ENCODE results near the gene VWC2. TPM values are rescaled to one million over a fixed set of nuclear protein-coding genes. Genes with fewer than 3 reads are reported as not detected.

Gene VWC2
- total RNA-seq, 2 donors from 2014 or later = not detected

DNA sequence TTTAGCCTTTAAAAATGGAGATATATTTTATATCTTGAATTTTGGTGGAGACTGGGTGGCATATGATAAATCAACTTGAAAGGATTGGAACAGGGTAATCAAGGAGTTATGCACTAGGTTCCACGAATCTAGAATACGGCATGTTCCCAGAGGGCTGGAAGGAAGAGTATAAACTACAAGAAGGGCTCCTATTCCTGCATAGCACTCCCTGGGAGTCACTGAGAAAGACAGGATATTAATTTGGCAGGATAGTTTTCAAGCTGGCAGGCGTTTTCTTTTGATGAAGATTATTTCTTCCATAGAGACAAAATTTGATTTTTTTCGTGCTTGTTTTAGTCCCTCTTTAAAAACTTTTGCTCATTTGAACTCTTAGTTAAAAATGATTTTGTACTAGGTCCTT lies 119.7 kb downstream of the VWC2 start:
- intact Hi-C loops (cut with DNase I) = no loop called here
- WGBS, 2 donors = 57 to 61% methylated on average over 4 of the region's 4 CpGs
- no peak for DNase-seq
- no peak overlapping the region for H3K27ac ChIP-seq
- H3K4me1 ChIP-seq = no peaks in the 10 kb centered on the region
- no peaks in the 10 kb centered on the region for H3K36me3 ChIP-seq (replicated peaks in 1 of 2; ENCODE audit: insufficient read depth in 1 of 2, low read depth in 2 of 2)
- no peak for ATAC-seq
- no peaks in the 10 kb centered on the region for H3K27me3 ChIP-seq
- no peak overlapping the region for H3K4me3 ChIP-seq
- TF ChIP-seq CTCF (IDR thresholded peaks at IDR 0.05) (no peak), POLR2A (IDR thresholded peaks at IDR 0.05) (no peak)
- H3K9me3 ChIP-seq = no peaks in the 10 kb centered on the region

DNA sequence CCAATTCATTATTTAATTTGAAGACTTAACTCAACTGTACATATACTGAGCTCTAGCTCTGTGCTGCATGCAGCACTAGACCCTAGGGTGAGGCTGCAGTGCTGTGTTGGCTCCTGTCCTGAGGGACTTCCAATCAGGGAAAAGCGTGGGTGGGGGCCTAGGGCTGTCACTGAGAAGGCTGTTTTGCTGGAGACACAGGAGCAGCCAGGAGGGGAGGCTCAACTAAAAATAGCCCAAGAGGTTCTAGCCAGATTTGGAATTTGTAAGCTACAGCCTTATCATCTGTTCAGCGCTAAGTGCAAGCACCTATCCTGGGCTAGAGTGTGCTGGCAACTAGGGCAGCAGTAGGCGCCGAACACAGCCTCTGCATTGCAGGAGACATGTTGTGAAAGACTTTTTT lies 121.1 kb downstream of the VWC2 start:
- ATAC-seq (no peak), DNase-seq (no peak)
- intact Hi-C loops (cut with DNase I) = no loop called here
- Histone ChIP-seq H3K9me3 (no peaks in the 10 kb centered on the region), H3K36me3 (replicated peaks in 1 of 2; ENCODE audit: insufficient read depth in 1 of 2, low read depth in 2 of 2) (no peaks in the 10 kb centered on the region), H3K27me3 (no peaks in the 10 kb centered on the region), H3K27ac (no peak overlapping the region), H3K4me1 (no peaks in the 10 kb centered on the region), H3K4me3 (no peak overlapping the region)
- WGBS, 2 donors = 96 to 97% methylated on average over 4 of the region's 4 CpGs
- no peak for TF ChIP-seq CTCF (IDR thresholded peaks at IDR 0.05)
- no peak for TF ChIP-seq POLR2A (IDR thresholded peaks at IDR 0.05)

GRCh38 chr7:49911909-49912308 lies 138.5 kb downstream of the VWC2 start:
- WGBS, 2 donors = 79 to 85% methylated on average over 8 of the region's 8 CpGs
- no peaks in the 10 kb centered on the region for H3K9me3 ChIP-seq
- TF ChIP-seq POLR2A (IDR thresholded peaks at IDR 0.05) = no peak
- no peak for TF ChIP-seq CTCF (IDR thresholded peaks at IDR 0.05)
- H3K4me1 ChIP-seq = no peaks in the 10 kb centered on the region
- intact Hi-C loops (cut with DNase I) = no loop called here
- H3K27me3 ChIP-seq = no peaks in the 10 kb centered on the region
- no peak overlapping the region for H3K27ac ChIP-seq
- ATAC-seq (no peak), DNase-seq (no peak)
- H3K36me3 ChIP-seq (replicated peaks in 1 of 2; ENCODE audit: insufficient read depth in 1 of 2, low read depth in 2 of 2) = no peaks in the 10 kb centered on the region
- no peak overlapping the region for H3K4me3 ChIP-seq

- TF ChIP-seq CTCF (IDR thresholded peaks at IDR 0.05) (no peak), POLR2A (IDR thresholded peaks at IDR 0.05) (no peak)
- intact Hi-C loops (cut with DNase I) = no loop called here
- Histone ChIP-seq H3K27ac (no peak overlapping the region), H3K9me3 (no peaks in the 10 kb centered on the region), H3K27me3 (no peaks in the 10 kb centered on the region), H3K36me3 (replicated peaks in 1 of 2; ENCODE audit: insufficient read depth in 1 of 2, low read depth in 2 of 2) (no peaks in the 10 kb centered on the region), H3K4me3 (no peak overlapping the region), H3K4me1 (no peaks in the 10 kb centered on the region)
- ATAC-seq = no peak
- WGBS, 2 donors = 86 to 89% methylated on average over 6 of the region's 6 CpGs
- no peak for DNase-seq
Observed at GRCh38 chr7:49926720-49927119, 153.3 kb downstream of the VWC2 start.

DNA sequence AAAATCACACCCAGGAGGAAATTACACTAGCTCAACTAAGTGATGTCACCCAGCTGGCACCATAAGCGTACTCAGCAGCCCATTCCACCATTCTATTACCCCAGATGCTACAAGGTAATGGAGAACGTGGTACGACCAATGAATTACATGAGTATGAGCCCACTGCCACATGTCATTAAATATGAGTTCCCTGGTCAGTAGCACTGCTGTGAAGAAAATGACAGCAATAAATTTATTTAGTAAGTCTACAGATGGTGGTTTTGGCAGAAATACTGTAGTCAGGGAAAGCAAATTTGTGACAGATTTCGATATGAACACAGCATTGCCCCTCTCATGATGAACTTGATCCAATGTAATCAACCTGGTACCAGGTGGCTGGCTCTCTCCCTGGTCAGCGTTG lies 154.2 kb downstream of the VWC2 start:
- intact Hi-C loops (cut with DNase I) = no loop called here
- Histone ChIP-seq H3K27me3 (no peaks in the 10 kb centered on the region), H3K4me3 (no peak overlapping the region), H3K27ac (no peak overlapping the region), H3K36me3 (replicated peaks in 1 of 2; ENCODE audit: insufficient read depth in 1 of 2, low read depth in 2 of 2) (no peaks in the 10 kb centered on the region), H3K9me3 (peaks cover 0 to 3% (median 0%) of the 10 kb centered on the region in 3 donors), H3K4me1 (no peaks in the 10 kb centered on the region)
- ATAC-seq (no peak), DNase-seq (no peak)
- no peak for TF ChIP-seq POLR2A (IDR thresholded peaks at IDR 0.05)
- 85 to 89% methylated on average over 5 of the region's 5 CpGs for WGBS, 2 donors

All from body of pancreas (tissue), 4 donors.